Measurements from ENCODE around the gene FXYD7. TPM values are rescaled to one million over a fixed set of nuclear protein-coding genes. Genes with fewer than 3 reads are reported as not detected.

FXYD7 gene
- total and polyA plus RNA-seq, 8 donors, result 0.23 to 0.61 TPM; not detected in 6

DNA sequence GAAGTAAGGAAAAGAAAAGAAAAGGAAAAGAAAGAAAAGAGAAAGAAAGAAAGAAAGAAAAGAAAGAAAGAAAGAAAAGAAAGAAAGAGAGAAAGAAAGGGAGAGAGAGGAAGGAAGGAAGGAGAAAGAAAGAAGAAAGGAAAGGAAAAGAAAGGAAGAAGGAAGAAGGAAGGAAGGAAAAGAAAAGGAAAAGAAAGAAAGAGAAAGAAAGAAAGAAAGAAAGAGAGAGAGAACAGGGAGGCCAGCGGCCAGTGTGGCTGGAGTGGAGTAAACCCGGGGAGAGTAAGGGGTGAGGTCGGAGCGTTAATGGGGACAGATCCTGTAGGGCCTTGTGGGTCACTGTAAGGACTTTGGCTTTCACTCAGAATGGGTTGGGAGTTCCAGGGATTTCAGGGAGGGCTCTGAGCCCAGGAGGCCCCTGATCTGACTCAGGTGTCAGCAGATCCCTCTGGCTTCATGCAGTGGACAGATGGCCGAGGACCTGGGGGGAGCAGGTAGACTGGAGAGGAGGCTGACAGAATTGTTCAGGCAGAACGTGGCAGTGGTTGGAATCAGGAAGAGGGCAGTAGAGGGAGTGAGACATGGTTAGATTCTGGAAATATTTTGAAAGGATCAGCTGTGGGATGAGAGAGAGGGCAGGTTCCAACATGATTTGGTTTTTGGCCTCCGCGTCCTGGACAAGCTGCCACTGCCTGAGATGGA, 47.2 kb upstream of the FXYD7 start:
- Histone ChIP-seq H3K27me3 (no peaks in the 10 kb centered on the region), H3K9me3 (no peaks in the 10 kb centered on the region), H3K4me3 (no peak overlapping the region), H3K4me1 (peaks cover 0 to 8% (median 5%) of the 10 kb centered on the region in 3 donors), H3K27ac (peak overlapping the region in 1 of 4 donors; percentile 2), H3K36me3 (no peaks in the 10 kb centered on the region)
- TF ChIP-seq, protein P1, sequence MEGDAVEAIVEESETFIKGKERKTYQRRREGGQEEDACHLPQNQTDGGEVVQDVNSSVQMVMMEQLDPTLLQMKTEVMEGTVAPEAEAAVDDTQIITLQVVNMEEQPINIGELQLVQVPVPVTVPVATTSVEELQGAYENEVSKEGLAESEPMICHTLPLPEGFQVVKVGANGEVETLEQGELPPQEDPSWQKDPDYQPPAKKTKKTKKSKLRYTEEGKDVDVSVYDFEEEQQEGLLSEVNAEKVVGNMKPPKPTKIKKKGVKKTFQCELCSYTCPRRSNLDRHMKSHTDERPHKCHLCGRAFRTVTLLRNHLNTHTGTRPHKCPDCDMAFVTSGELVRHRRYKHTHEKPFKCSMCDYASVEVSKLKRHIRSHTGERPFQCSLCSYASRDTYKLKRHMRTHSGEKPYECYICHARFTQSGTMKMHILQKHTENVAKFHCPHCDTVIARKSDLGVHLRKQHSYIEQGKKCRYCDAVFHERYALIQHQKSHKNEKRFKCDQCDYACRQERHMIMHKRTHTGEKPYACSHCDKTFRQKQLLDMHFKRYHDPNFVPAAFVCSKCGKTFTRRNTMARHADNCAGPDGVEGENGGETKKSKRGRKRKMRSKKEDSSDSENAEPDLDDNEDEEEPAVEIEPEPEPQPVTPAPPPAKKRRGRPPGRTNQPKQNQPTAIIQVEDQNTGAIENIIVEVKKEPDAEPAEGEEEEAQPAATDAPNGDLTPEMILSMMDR (IDR thresholded peaks at IDR 0.05), result no peak
- peak in 2 of 4 donors; percentile 5 to 31 for ATAC-seq
- DNase-seq, result no peak
- intact Hi-C loops (cut with DNase I), result no loop called here
- 73% methylated on average over 8 of the region's 8 CpGs for WGBS, 2 donors
- no peak for FAIRE-seq

- Histone ChIP-seq H3K27ac (peak overlapping the region in 3 of 4 donors; percentile 6 to 29 (median 17)), H3K9me3 (no peaks in the 10 kb centered on the region), H3K27me3 (no peaks in the 10 kb centered on the region), H3K36me3 (no peaks in the 10 kb centered on the region), H3K4me3 (no peak overlapping the region), H3K4me1 (peaks cover 0 to 8% (median 5%) of the 10 kb centered on the region in 3 donors)
- peak; percentile 77 to 97 (median 88) for DNase-seq
- ATAC-seq, result peak; percentile 88 to 94 (median 93)
- 38 to 39% methylated on average over 24 to 29 of the region's 29 CpGs for WGBS, 2 donors
- intact Hi-C loops (cut with DNase I), result no loop called here
- TF ChIP-seq, protein P1 (IDR thresholded peaks at IDR 0.05), result no peak
- FAIRE-seq, result no peak
These were observed 44.5 kb upstream of the FXYD7 start for GRCh38 chr19:35098413-35099049.

- WGBS, 2 donors, result 91 to 95% methylated on average over 21 of the region's 21 CpGs
- Histone ChIP-seq H3K27me3 (no peaks in the 10 kb centered on the region), H3K9me3 (no peaks in the 10 kb centered on the region), H3K27ac (no peak overlapping the region), H3K4me3 (no peak overlapping the region), H3K36me3 (no peaks in the 10 kb centered on the region), H3K4me1 (peaks cover 0 to 8% (median 5%) of the 10 kb centered on the region in 3 donors)
- DNase-seq, result peak in 1 of 6 donors; percentile 61
- TF ChIP-seq, protein P1 (IDR thresholded peaks at IDR 0.05), result no peak
- intact Hi-C loops (cut with DNase I), result no loop called here
- peak in 1 of 4 donors; percentile 6 for ATAC-seq
- no peak for FAIRE-seq
These were observed 43.7 kb upstream of the FXYD7 start for GRCh38 chr19:35099155-35099896.

- Histone ChIP-seq H3K4me1 (peaks cover 0 to 8% (median 5%) of the 10 kb centered on the region in 3 donors), H3K4me3 (no peak overlapping the region), H3K27ac (no peak overlapping the region), H3K36me3 (no peaks in the 10 kb centered on the region), H3K27me3 (no peaks in the 10 kb centered on the region), H3K9me3 (no peaks in the 10 kb centered on the region)
- TF ChIP-seq, protein P1 (IDR thresholded peaks at IDR 0.05), result no peak
- whole genome bisulfite sequencing, 2 donors, result 94% methylated on average over 13 of the region's 13 CpGs
- ATAC-seq, result no peak
- FAIRE-seq, result no peak
- no peak for DNase-seq
- intact Hi-C loops (cut with DNase I), result no loop called here
These were observed 43.2 kb upstream of the FXYD7 start for GRCh38 chr19:35099897-35100275.
